Kasumi-1 (cell line): Measurements from ENCODE around the gene RNF8.
"Not testable (repeated sequence)": the region's sequence is repeated elsewhere in the genome, so short reads cannot be mapped to it uniquely, and the experiment has no call there.

Experiments used
- DNase-seq, 2 experiments: peaks; one replicate each; lab custom pipeline; 2025; lab: John Stamatoyannopoulos, UW

Gene RNF8

GRCh38 chr6:37353761-37354525 lies at the start of gene RNF8:
Gene RNF8 (plus strand): TSS chr6:37353983. CDS start chr6:37354165, 182 bp downstream.
- DNase-seq = peak; percentile 82 to 88

GRCh38 chr6:37304766-37305165 lies 49.0 kb upstream of the RNF8 start:
- no peak for DNase-seq

GRCh38 chr6:37305841-37306425 lies 47.9 kb upstream of the RNF8 start:
- no peak for DNase-seq

GRCh38 chr6:37306624-37307222 lies 47.1 kb upstream of the RNF8 start:
- DNase-seq = no peak

- not testable (repeated sequence) for DNase-seq
Measured at GRCh38 chr6:37307484-37307883, 46.3 kb upstream of the RNF8 start.

- no peak for DNase-seq
Measured at GRCh38 chr6:37308069-37308815, 45.5 kb upstream of the RNF8 start.

- no peak for DNase-seq
Measured at GRCh38 chr6:37309046-37309445, 44.7 kb upstream of the RNF8 start.

GRCh38 chr6:37309692-37310091 lies 44.1 kb upstream of the RNF8 start:
- no peak for DNase-seq

- no peak for DNase-seq
Measured at GRCh38 chr6:37310966-37311365, 42.8 kb upstream of the RNF8 start.

- DNase-seq = no peak
Measured at GRCh38 chr6:37311741-37312473, 41.9 kb upstream of the RNF8 start.

GRCh38 chr6:37313723-37314486 lies 39.9 kb upstream of the RNF8 start:
- no peak for DNase-seq

- DNase-seq = peak; percentile 57 to 62
Measured at GRCh38 chr6:37314487-37315156, 39.2 kb upstream of the RNF8 start.

GRCh38 chr6:37315157-37315515 lies 38.6 kb upstream of the RNF8 start:
- DNase-seq = no peak

- DNase-seq = no peak
Measured at GRCh38 chr6:37316071-37316470, 37.7 kb upstream of the RNF8 start.

- no peak for DNase-seq
Measured at GRCh38 chr6:37317312-37318038, 36.3 kb upstream of the RNF8 start.

- no peak for DNase-seq
Measured at GRCh38 chr6:37319156-37319555, 34.6 kb upstream of the RNF8 start.

- DNase-seq = peak; percentile 35 to 47
Measured at GRCh38 chr6:37319856-37320480, 33.8 kb upstream of the RNF8 start.

- DNase-seq = no peak
Measured at GRCh38 chr6:37320646-37321045, 33.1 kb upstream of the RNF8 start.

GRCh38 chr6:37321101-37321500 lies 32.7 kb upstream of the RNF8 start:
- no peak for DNase-seq
